HL-60 (cell line): Measurements from ENCODE around the gene OFD1.

Source experiments
- DNase-seq, 2 experiments: peaks; one replicate each; pipeline ENCODE4 v3.0.0-alpha.2; 2010 to 2020; ENCODE audit warnings: low read depth in 1 of 2, low spot score in 1 of 2
- H3K27ac ChIP-seq: fragments of 250-450 bp; sonication (Bioruptor Pico); replicated peaks from 2 replicates; pipeline ENCODE4 v1.5.1; 2020; ENCODE audit warnings: mild to moderate bottlenecking, moderate library complexity
- H3K27me3 ChIP-seq: fragments of 250-450 bp; sonication (Bioruptor Pico); 2 replicates; pipeline ENCODE4 v1.5.1; 2021; ENCODE audit warnings: mild to moderate bottlenecking, moderate library complexity; ENCODE audit not compliant: insufficient read depth, poor library complexity, severe bottlenecking
- H3K4me3 ChIP-seq: replicated peaks from 2 replicates; pipeline ENCODE4 v1.5.1; 2011; ENCODE audit warnings: mild to moderate bottlenecking, control low read depth, low read length; ENCODE audit not compliant: insufficient read depth
- CTCF ChIP-seq: IDR thresholded peaks from one replicate; pipeline ENCODE4 v1.5.1; 2011; ENCODE audit warnings: low read length, control low read depth, inconsistent platforms; ENCODE audit not compliant: insufficient read depth
- GABPA ChIP-seq: IDR thresholded peaks from 2 replicates; pipeline ENCODE4 v1.6.1; 2012; ENCODE audit warnings: low read depth
- POLR2AphosphoS5 ChIP-seq: IDR thresholded peaks from 2 replicates; pipeline ENCODE4 v1.6.1; 2012; ENCODE audit warnings: low read depth
- REST ChIP-seq: IDR thresholded peaks from 2 replicates; pipeline ENCODE4 v1.6.1; 2012; ENCODE audit warnings: low read depth; ENCODE audit not compliant: insufficient replicate concordance
- SPI1 ChIP-seq: IDR thresholded peaks from 2 replicates; pipeline ENCODE4 v1.6.1; 2012; ENCODE audit warnings: low read depth, mild to moderate bottlenecking, borderline replicate concordance

OFD1 gene

GRCh38 chrX:13805241-13805640 lies 70.7 kb downstream of the OFD1 start:
- H3K27ac ChIP-seq = no peak overlapping the region
- no peaks in the 10 kb centered on the region for H3K27me3 ChIP-seq
- TF ChIP-seq CTCF (no peak), REST (no peak), GABPA (no peak), SPI1 (no peak), POLR2AphosphoS5 (no peak)
- DNase-seq = no peak
- H3K4me3 ChIP-seq = no peak overlapping the region

GRCh38 chrX:13808293-13808692 lies 73.7 kb downstream of the OFD1 start:
- DNase-seq = no peak
- Histone ChIP-seq H3K27me3 (no peaks in the 10 kb centered on the region), H3K27ac (no peak overlapping the region), H3K4me3 (no peak overlapping the region)
- TF ChIP-seq CTCF = no peak
- TF ChIP-seq GABPA = no peak
- TF ChIP-seq REST = no peak
- TF ChIP-seq POLR2AphosphoS5 = no peak
- no peak for TF ChIP-seq SPI1

- H3K27ac ChIP-seq = no peak overlapping the region
- H3K4me3 ChIP-seq = no peak overlapping the region
- DNase-seq = no peak
- H3K27me3 ChIP-seq = no peaks in the 10 kb centered on the region
- no peak for TF ChIP-seq SPI1
- TF ChIP-seq POLR2AphosphoS5 = no peak
- no peak for TF ChIP-seq GABPA
- no peak for TF ChIP-seq REST
- no peak for TF ChIP-seq CTCF
Observed at GRCh38 chrX:13808865-13809264, 74.3 kb downstream of the OFD1 start.
